SK-N-MC (cell line): ENCODE results near the gene TMEM30B.

Experiments used
- EZH2 ChIP-seq: fragments of 200-600 bp; sonication (generic); IDR thresholded peaks from one replicate; pipeline ENCODE4 v1.6.1; 2017; ENCODE audit warnings: antibody characterized with exemption
- POLR2AphosphoS5 ChIP-seq: IDR thresholded peaks from 2 replicates; pipeline ENCODE4 v1.6.1; 2012; ENCODE audit warnings: mild to moderate bottlenecking, low read depth, low read length, borderline replicate concordance

- no peak for TF ChIP-seq POLR2AphosphoS5
- TF ChIP-seq EZH2: no peak
Measured at GRCh38 chr14:61244009-61244408, 37.1 kb downstream of the TMEM30B start.
